ENCODE measurements around the gene SERPINA6. TPM values are rescaled to one million over a fixed set of nuclear protein-coding genes. Genes with fewer than 3 reads are reported as not detected.
A peak's percentile ranks its signal among the peaks of the same experiment; 100 is the strongest.

Gene SERPINA6
- total RNA-seq, 2 donors from 2014 or later, result not detected

GRCh38 chr14:94291906-94292525 is 31.1 kb downstream of the SERPINA6 start:
- H3K27me3 ChIP-seq (ENCODE audit: control insufficient read depth, insufficient read depth, low read length, poor library complexity, severe bottlenecking), result no peaks in the 10 kb centered on the region
- no peak overlapping the region for H3K4me3 ChIP-seq (ENCODE audit: low read length)
- Mint-ChIP-seq H3K9me3 (no peaks in the 10 kb centered on the region), H3K4me3 (no peak overlapping the region), H3K4me1 (peaks cover 7% of the 10 kb centered on the region), H3K27ac (no peak overlapping the region), H3K27me3 (ENCODE audit: insufficient read depth) (no peaks in the 10 kb centered on the region), H3K36me3 (ENCODE audit: low read depth) (no peaks in the 10 kb centered on the region)
- DNase-seq, result no peak
- H3K27ac ChIP-seq (ENCODE audit: low read depth, low read length), result no peak overlapping the region
- no peaks in the 10 kb centered on the region for H3K4me1 ChIP-seq (ENCODE audit: control insufficient read depth, insufficient read depth, low read length)
- H3K9ac ChIP-seq (ENCODE audit: extremely low read depth, low read length, poor library complexity, severe bottlenecking), result no peak overlapping the region
- no peaks in the 10 kb centered on the region for H3K36me3 ChIP-seq (ENCODE audit: control insufficient read depth, insufficient read depth, low read length)
- 89 to 93% methylated on average over 12 to 15 of the region's 15 CpGs for WGBS, 2 experiments (ENCODE audit: insufficient coverage in 1 of 2, insufficient read length in 1 of 2)
- H3K9me3 ChIP-seq (ENCODE audit: control insufficient read depth, low read length), result no peaks in the 10 kb centered on the region
- no peak for TF ChIP-seq CTCF (conservative IDR thresholded peaks at IDR 0.05)

- DNase-seq, result no peak
- no peaks in the 10 kb centered on the region for H3K9me3 ChIP-seq (ENCODE audit: control insufficient read depth, low read length)
- H3K27me3 ChIP-seq (ENCODE audit: control insufficient read depth, insufficient read depth, low read length, poor library complexity, severe bottlenecking), result no peaks in the 10 kb centered on the region
- H3K4me1 ChIP-seq (ENCODE audit: control insufficient read depth, insufficient read depth, low read length), result no peaks in the 10 kb centered on the region
- WGBS, 2 experiments (ENCODE audit: insufficient coverage in 1 of 2, insufficient read length in 1 of 2), result 90 to 97% methylated on average over 9 to 13 of the region's 13 CpGs
- H3K9ac ChIP-seq (ENCODE audit: extremely low read depth, low read length, poor library complexity, severe bottlenecking), result no peak overlapping the region
- TF ChIP-seq CTCF (conservative IDR thresholded peaks at IDR 0.05), result no peak
- Mint-ChIP-seq H3K27me3 (ENCODE audit: insufficient read depth) (no peaks in the 10 kb centered on the region), H3K4me3 (no peak overlapping the region), H3K4me1 (peaks cover 7% of the 10 kb centered on the region), H3K27ac (no peak overlapping the region), H3K36me3 (ENCODE audit: low read depth) (no peaks in the 10 kb centered on the region), H3K9me3 (no peaks in the 10 kb centered on the region)
- no peak overlapping the region for H3K27ac ChIP-seq (ENCODE audit: low read depth, low read length)
- H3K4me3 ChIP-seq (ENCODE audit: low read length), result no peak overlapping the region
- no peaks in the 10 kb centered on the region for H3K36me3 ChIP-seq (ENCODE audit: control insufficient read depth, insufficient read depth, low read length)
These were observed 31.8 kb downstream of the SERPINA6 start for GRCh38 chr14:94291159-94291905.

- Histone ChIP-seq H3K4me3 (ENCODE audit: low read length) (no peak overlapping the region), H3K9ac (ENCODE audit: extremely low read depth, low read length, poor library complexity, severe bottlenecking) (no peak overlapping the region), H3K4me1 (ENCODE audit: control insufficient read depth, insufficient read depth, low read length) (no peaks in the 10 kb centered on the region), H3K27ac (ENCODE audit: low read depth, low read length) (no peak overlapping the region), H3K9me3 (ENCODE audit: control insufficient read depth, low read length) (no peaks in the 10 kb centered on the region), H3K27me3 (ENCODE audit: control insufficient read depth, insufficient read depth, low read length, poor library complexity, severe bottlenecking) (no peaks in the 10 kb centered on the region), H3K36me3 (ENCODE audit: control insufficient read depth, insufficient read depth, low read length) (no peaks in the 10 kb centered on the region)
- TF ChIP-seq CTCF (conservative IDR thresholded peaks at IDR 0.05), result no peak
- Mint-ChIP-seq H3K27me3 (ENCODE audit: insufficient read depth) (no peaks in the 10 kb centered on the region), H3K27ac (peak overlapping the region; percentile 13), H3K9me3 (no peaks in the 10 kb centered on the region), H3K4me3 (no peak overlapping the region), H3K36me3 (ENCODE audit: low read depth) (no peaks in the 10 kb centered on the region), H3K4me1 (peaks cover 7% of the 10 kb centered on the region)
- no peak for DNase-seq
- WGBS, 2 experiments (ENCODE audit: insufficient coverage in 1 of 2, insufficient read length in 1 of 2), result 75 to 80% methylated on average over 5 to 8 of the region's 8 CpGs
These were observed 32.9 kb downstream of the SERPINA6 start for GRCh38 chr14:94290197-94290596.
